Endothelial cell (in vitro differentiated cells): ENCODE data around the gene LMO2. TPM values are rescaled to one million over a fixed set of nuclear protein-coding genes. Genes with fewer than 3 reads are reported as not detected.

Experiments used
- DNase-seq: peaks from one replicate; pipeline ENCODE4 v3.0.0; 2021; ENCODE audit warnings: low spot score
- H3K27ac Mint-ChIP-seq: one replicate; pipeline ENCODE4 v1.8.0; 2021; ENCODE audit warnings: mixed read lengths, inconsistent platforms; ENCODE audit not compliant: unreplicated experiment
- H3K27me3 Mint-ChIP-seq: one replicate; pipeline ENCODE4 v1.8.0; 2021; ENCODE audit warnings: mild to moderate bottlenecking, moderate library complexity, mixed read lengths, inconsistent platforms; ENCODE audit not compliant: unreplicated experiment
- H3K36me3 Mint-ChIP-seq: one replicate; pipeline ENCODE4 v1.8.0; 2021; ENCODE audit warnings: mild to moderate bottlenecking, low read depth, mixed read lengths, inconsistent platforms; ENCODE audit not compliant: unreplicated experiment
- H3K4me1 Mint-ChIP-seq: one replicate; pipeline ENCODE4 v1.8.0; 2021; ENCODE audit warnings: mild to moderate bottlenecking, mixed read lengths, inconsistent platforms; ENCODE audit not compliant: unreplicated experiment
- H3K4me3 Mint-ChIP-seq: one replicate; pipeline ENCODE4 v1.8.0; 2021; ENCODE audit warnings: mild to moderate bottlenecking, mixed read lengths, inconsistent platforms; ENCODE audit not compliant: unreplicated experiment
- H3K9me3 Mint-ChIP-seq: one replicate; pipeline ENCODE4 v1.8.0; 2021; ENCODE audit warnings: mixed read lengths, inconsistent platforms; ENCODE audit not compliant: unreplicated experiment
- CTCF ChIP-seq: fragments of 200-600 bp; sonication (generic); IDR thresholded peaks from one replicate; pipeline ENCODE4 v1.5.0; 2021; ENCODE audit warnings: antibody characterized with exemption; ENCODE audit not compliant: unreplicated experiment
- total RNA-seq: library from RNA; stranded (reverse); fragmentation: NEBNext Ultra II Directional; extraction: Animal tissue kit (Norgen Biotek cat#: 25700); gene quantifications from one replicate; pipeline ENCODE4 v1.2.1, GENCODE V29; 2021; ENCODE audit not compliant: unreplicated experiment

The LMO2 gene
- total RNA-seq, 1 donor from 2014 or later, result 223 TPM

DNA sequence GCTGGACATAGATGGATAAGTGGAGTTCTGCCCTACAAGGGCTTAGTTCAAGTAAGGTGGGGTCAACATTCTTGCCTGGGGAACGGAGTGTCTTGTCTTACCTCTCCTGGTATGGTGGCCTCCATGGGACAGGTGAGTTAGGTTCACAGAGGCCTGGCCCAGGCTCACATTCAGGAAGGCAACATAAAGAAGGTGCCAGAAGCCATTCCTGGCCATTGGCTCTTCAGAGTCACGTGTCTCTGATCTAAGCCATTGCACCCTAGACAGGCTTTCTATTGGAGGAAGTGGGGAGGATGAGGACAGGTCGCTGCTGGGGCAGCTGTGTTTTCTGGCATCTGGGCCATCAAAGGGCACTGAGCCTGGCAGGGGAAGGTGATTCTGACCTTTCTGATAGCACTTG is 14.8 kb downstream of the LMO2 start:
- no peak overlapping the region for H3K4me3 Mint-ChIP-seq
- H3K27me3 Mint-ChIP-seq, result peaks cover 3% of the 10 kb centered on the region

DNA sequence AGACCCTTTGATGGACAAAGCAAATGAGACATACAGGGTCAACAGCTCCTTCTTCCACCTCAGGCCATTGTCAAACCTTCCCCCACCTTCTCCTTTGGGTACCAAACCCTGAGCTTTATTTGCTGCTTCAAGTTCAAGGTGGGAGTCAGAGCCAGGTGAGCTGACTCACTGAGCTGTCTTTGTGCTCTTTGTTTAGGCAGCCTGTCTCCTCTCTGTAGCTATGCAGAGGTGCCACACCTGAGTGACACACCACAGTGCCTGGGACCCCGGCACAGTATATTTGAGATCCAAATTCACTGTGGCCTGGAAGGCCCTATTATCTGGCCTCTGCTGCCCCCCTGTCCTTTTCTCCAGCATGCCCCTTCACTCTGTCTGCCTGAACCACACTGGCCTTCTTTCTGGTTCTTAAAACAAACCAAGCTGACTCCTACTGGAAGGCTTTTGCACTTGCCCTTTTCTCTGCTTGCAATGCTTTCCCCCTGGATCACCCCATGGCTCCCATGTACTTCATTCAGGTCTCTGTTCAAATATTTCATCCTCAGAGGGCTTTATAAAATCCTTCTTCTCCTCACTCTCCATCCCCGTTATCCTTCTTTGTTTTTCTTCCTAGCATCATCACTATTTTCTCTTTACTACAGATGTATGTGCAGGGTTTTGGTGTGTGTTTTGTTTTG is 16.1 kb downstream of the LMO2 start:
- Mint-ChIP-seq H3K4me1 (peaks cover 38% of the 10 kb centered on the region), H3K9me3 (no peaks in the 10 kb centered on the region), H3K36me3 (no peaks in the 10 kb centered on the region), H3K4me3 (no peak overlapping the region), H3K27me3 (peaks cover 3% of the 10 kb centered on the region), H3K27ac (no peak overlapping the region)
- TF ChIP-seq CTCF, result no peak
- DNase-seq, result no peak

More for the DNA sequence above, 14.8 kb downstream of the LMO2 start:
- H3K4me1 Mint-ChIP-seq, result peaks cover 29% of the 10 kb centered on the region
- H3K27ac Mint-ChIP-seq, result no peak overlapping the region
- no peak for TF ChIP-seq CTCF
- no peaks in the 10 kb centered on the region for H3K9me3 Mint-ChIP-seq
- DNase-seq, result no peak
- H3K36me3 Mint-ChIP-seq, result no peaks in the 10 kb centered on the region

GRCh38 chr11:33874910-33875490 is 16.9 kb downstream of the LMO2 start:
- Mint-ChIP-seq H3K4me3 (no peak overlapping the region), H3K36me3 (no peaks in the 10 kb centered on the region), H3K4me1 (peaks cover 42% of the 10 kb centered on the region), H3K27me3 (peaks cover 3% of the 10 kb centered on the region), H3K27ac (no peak overlapping the region), H3K9me3 (no peaks in the 10 kb centered on the region)
- DNase-seq, result no peak
- no peak for TF ChIP-seq CTCF

GRCh38 chr11:33874433-33874832 is 17.4 kb downstream of the LMO2 start:
- no peak for TF ChIP-seq CTCF
- Mint-ChIP-seq H3K36me3 (no peaks in the 10 kb centered on the region), H3K9me3 (no peaks in the 10 kb centered on the region), H3K27ac (no peak overlapping the region), H3K4me1 (peaks cover 45% of the 10 kb centered on the region), H3K4me3 (no peak overlapping the region), H3K27me3 (peaks cover 6% of the 10 kb centered on the region)
- no peak for DNase-seq
